NCI-H1048 (cell line): Measurements from ENCODE around the gene C1orf21.
A peak's percentile ranks its signal among the peaks of the same experiment; 100 is the strongest.
"Not testable (repeated sequence)": the region's sequence is repeated elsewhere in the genome, so short reads cannot be mapped to it uniquely, and the experiment has no call there.

Experiments
- DNase-seq: peaks from one replicate; lab custom pipeline; 2025; lab: John Stamatoyannopoulos, UW

Gene C1orf21

DNA sequence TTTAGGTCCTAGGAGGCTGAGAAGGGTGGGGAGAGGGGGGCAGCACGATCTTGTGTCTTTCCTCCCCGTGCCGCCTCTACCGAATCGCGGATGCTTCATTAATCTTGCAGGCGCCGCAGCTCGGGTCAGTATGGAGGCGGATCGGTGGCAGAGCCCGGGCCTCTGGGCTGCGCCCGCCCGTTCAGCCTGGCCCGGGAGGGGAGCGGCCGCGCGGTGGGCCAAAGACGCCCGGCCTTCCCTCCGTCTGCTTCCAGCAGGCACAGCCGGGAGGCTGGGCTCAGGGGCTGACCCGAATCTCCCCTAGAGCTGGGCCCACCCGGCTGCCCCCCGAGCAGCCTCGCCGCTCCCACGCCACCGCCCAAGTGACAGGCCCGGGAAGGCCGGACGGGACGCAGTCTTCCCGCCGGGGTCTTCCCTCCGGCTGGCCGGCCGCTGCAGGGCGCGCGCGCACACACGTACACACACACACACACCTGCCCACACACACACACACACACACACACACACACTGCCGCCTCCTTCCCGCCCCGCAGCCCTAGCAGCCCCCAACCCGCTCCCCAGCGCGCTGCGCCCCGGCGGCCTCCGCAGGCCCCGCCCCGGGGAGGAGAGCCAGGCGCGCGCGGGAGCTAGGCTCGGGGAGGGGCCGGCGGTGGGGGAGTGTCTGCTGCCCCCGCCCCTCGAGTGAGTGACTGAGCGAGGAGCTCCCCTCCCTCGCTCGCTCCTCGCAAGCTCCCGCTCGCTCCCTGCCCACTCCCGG, at the start of gene C1orf21:
Gene C1orf21 (plus strand): TSS at position 718 of the 757 bp plus-strand sequence. CDS start 90,481 bp downstream, outside the sequence.
- DNase-seq: peak; percentile 96

GRCh38 chr1:184337865-184338264, 49.0 kb upstream of the C1orf21 start:
- not testable (repeated sequence) for DNase-seq

- no peak for DNase-seq
Measured at GRCh38 chr1:184340984-184341383, 45.8 kb upstream of the C1orf21 start.

- no peak for DNase-seq
Measured at GRCh38 chr1:184350573-184350972, 36.3 kb upstream of the C1orf21 start.

- no peak for DNase-seq
Measured at GRCh38 chr1:184351416-184351975, 35.3 kb upstream of the C1orf21 start.

GRCh38 chr1:184352776-184353175, 34.1 kb upstream of the C1orf21 start:
- no peak for DNase-seq

GRCh38 chr1:184354719-184355118, 32.1 kb upstream of the C1orf21 start:
- DNase-seq: no peak

- DNase-seq: no peak
Measured at GRCh38 chr1:184356891-184357290, 29.9 kb upstream of the C1orf21 start.

DNA sequence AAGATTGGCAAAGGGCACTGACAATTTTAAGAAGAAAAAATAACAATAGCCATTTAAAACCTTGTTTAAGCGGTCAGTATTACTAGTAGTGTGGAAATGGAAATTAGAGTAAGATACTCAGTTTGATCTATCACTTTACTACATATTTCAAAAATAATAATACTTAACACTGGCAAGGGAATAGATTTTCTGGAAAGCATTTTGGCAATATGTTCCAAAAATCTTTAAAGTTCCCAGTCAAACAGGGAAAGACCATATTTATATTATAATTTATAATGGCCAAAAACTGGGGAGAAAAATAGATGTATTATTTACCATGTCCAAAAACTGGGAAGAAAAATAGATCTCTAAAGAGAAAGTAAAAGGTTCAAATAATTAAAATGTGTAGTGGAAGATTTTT, 28.6 kb upstream of the C1orf21 start:
- DNase-seq: no peak

DNA sequence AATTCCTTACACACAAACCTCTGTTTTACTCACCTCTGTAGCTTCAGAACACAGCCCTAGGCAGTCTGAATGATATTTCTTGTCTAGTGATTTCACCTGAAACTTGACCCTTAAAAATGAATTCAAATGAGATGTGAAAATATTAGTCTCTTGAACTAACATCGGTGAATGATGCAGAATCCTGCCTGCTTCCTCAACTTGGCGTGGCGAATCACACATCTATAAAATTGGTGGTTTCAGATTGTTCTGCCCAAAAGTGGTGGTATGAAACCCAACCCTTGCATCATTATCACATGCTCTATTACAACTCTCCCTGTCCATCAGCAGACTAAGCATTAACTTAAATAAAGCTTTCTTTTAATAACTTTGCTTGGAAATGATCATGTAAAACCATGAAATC, 26.9 kb upstream of the C1orf21 start:
- DNase-seq: no peak

- no peak for DNase-seq
Measured at GRCh38 chr1:184362876-184363275, 24.0 kb upstream of the C1orf21 start.

- DNase-seq: no peak
Measured at GRCh38 chr1:184365699-184366098, 21.1 kb upstream of the C1orf21 start.

- no peak for DNase-seq
Measured at GRCh38 chr1:184366997-184367396, 19.8 kb upstream of the C1orf21 start.

- no peak for DNase-seq
Measured at GRCh38 chr1:184367427-184368038, 19.3 kb upstream of the C1orf21 start.

GRCh38 chr1:184368354-184368753, 18.5 kb upstream of the C1orf21 start:
- DNase-seq: no peak

- no peak for DNase-seq
Measured at GRCh38 chr1:184370850-184371249, 16.0 kb upstream of the C1orf21 start.

- no peak for DNase-seq
Measured at GRCh38 chr1:184373155-184373554, 13.7 kb upstream of the C1orf21 start.

DNA sequence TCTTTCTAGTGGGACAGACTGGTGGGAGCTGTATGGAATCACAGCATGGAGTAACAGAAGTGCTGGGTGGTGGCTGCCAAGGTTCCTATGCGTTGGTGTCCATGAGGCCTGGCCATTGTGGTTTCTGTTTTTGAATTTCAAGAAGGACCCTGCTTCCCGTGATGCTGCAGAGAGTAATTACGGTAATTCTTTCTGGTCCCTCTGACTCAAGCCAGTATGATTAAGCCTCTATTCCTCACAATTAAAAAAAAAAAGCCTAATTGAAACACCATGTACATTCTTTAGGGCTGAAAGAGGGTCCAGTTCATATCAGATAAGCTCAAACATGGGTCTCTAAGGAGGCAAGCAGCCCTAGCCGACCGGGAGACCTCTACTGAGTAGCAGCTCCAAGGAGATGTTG, 10.5 kb upstream of the C1orf21 start:
- no peak for DNase-seq

GRCh38 chr1:184379111-184379752, 7.6 kb upstream of the C1orf21 start:
- DNase-seq: no peak

DNA sequence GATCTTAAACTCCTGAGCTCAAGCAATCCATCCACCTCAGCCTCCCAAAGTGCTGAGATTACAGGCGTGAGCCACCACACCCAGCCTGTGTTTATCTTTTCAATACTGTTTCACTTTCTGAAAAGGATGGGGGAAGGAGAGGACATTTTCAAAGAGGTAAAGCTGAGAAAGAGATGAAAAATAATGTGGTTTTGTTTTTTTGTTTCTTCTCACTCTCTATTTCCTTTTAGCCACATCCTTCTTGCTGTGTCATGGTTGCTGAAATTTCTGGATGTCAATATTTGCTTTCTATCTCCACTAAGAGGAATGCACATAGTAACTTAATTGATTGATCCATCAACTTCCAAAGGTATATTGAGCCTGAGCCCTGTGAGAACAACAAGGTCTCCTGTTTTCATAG, 6.4 kb upstream of the C1orf21 start:
- no peak for DNase-seq

DNA sequence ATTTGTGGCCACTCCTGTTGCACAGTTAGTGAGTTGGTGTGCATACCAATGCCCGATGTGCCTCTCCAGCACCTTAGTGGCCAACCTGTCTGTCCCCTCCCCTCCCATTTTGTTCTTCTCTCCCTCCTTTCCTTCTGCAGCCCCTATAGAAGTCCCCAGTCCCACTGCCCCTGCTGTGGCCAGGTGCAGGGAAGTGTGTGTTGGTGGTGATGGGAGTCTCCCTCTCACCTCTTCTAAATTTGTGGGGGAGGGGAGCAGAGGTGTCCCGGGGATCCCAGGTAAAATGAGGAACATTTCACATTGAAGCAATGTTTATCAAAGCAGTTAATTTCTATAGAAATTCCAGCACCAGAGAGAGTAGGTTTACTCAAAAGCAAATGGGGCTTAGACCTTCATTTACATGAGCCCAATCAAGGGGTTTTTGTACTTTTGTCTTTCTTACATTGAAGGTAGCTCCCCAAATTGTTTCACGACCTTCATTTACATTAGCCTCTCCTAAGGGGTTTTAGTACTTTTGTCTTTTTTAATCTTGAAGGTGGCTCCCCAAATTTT, 3.0 kb upstream of the C1orf21 start:
- DNase-seq: no peak

DNA sequence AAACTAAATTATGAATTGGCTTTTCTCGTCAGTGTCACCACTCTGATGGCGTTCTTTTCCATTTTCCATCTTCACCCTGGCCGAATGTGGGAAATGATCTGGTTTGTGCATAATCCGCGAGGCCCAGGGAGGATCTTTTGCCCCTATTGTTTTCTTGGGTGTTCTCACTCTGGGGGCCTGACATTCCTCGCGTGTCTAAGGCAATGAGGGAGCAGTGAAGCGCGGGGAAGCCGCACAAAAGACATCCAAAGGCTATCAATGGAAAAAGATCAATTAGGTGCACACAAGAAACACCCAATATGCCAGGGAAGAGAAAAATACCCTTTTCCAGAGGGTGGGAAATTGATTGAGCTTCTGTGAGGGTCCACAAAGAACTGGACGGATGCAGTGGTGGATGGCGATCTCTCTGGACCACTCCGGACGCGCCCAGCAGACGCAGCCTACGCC, 941 bp upstream of the C1orf21 start:
- no peak for DNase-seq
